HTERT RPE-1 (cell line): ENCODE measurements around the gene NXPE1.
"Not testable (repeated sequence)": the region's sequence is repeated elsewhere in the genome, so short reads cannot be mapped to it uniquely, and the experiment has no call there.

Source experiments
- in situ Hi-C: fragments of 300-500 bp; cut with MboI; formaldehyde crosslinking; loops from 4 replicates; pipeline ENCODE4 v1.14.3; 2020; ENCODE audit warnings: low sequenced_read_pairs

The NXPE1 gene

DNA sequence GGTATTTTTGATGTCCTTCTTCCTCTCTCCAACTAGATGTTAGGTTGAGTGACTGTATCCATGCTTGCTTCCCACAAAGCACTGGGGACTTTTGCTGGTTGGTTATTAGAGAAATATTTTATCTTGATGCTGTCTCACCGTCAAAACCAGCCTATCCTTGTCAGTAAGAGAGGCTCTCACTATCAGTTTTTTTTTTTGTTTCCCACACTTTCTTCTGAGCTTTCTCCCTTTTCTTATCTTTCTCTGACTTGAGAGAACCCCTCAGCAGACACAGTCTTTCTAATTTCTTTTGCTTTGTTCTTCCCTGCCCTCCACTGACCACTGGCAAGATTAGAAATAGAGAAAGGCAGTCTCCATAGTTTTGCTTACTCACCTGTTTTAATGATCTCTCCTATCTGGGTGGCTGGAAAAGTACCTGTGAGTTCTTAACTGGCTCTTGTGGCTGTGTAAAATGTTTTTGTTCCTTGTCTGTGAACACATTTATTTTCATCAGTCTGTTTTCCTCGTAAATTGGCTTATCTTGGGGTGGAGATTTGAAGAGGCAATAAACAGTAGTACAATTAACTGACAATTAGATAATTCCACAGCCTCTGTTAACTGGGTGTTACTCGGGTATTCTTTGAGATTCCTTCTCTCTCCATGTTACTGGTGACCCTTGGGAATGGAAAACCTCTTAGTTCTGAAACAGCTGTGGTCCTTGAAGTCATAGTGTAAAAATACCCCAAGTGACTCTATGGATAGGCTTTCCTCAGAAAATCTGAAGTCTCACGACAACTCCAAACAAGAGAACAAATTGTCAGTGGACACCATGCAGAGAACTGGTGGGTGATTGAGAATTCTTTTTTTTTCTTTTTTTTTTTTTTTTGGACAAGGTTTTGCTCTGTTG lies at the start of gene NXPE1:
Gene NXPE1, minus strand, starts transcription at position 457 of the 886 bp plus-strand sequence. CDS start 8,680 bp downstream, outside the sequence.
- in situ Hi-C loops, result no loop called here

- in situ Hi-C loops, result no loop called here
These were observed 49.7 kb upstream of the NXPE1 start for GRCh38 chr11:114609429-114609828.

- in situ Hi-C loops, result not testable (repeated sequence)
These were observed 48.9 kb upstream of the NXPE1 start for GRCh38 chr11:114608605-114609004.

DNA sequence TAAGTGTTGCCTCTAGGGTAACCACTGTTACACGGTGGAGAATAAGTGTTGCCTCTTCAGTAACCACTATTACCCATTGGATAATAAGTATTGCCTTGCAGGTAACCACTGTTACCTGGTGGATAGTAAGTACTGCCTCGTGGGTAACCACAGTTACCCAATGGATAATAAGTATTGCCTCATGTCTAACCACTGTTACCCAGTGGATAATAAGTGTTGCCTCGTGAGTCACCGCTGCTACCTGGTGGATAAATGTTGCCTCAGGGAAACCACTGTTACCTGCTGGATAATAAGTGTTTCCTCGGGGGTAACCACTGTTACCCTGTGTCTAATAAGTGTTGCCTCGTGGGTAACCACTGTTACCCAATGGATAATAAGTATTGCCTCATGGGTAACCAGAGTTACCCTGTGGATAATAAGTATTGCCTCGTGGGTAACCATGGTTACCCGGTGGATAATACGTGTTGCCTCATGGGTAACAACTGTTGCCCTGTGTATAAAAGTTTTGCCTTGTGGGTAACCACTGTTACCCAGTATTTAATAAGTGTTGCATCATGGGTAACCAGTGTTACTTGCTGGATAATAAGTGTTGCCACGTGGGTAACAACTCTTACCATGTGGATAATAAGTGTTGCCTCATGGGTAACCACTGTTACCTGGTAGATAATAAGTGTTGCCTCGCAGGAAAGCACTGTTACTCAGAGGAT lies 48.2 kb upstream of the NXPE1 start:
- in situ Hi-C loops, result no loop called here

- in situ Hi-C loops, result not testable (repeated sequence)
These were observed 47.1 kb upstream of the NXPE1 start for GRCh38 chr11:114606802-114607075.

- in situ Hi-C loops, result no loop called here
These were observed 46.5 kb upstream of the NXPE1 start for GRCh38 chr11:114606003-114606801.

DNA sequence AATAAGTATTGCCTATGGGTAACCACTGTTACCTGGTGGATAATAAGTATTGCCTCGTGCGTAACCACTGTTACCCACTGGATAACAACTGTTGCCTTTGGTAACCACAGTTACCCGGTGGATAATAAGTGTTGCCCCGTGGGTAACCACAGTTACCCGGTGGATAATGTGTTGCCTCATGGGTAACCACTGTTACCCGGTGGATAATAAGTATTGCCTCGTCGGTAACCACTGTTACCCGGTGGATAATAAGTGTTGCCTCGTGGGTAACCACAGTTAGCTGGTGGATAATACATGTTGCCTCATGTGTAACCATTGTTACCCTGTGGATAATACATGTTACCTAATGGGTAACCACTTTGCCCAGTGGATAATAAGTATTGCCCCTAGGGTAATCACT lies 45.7 kb upstream of the NXPE1 start:
- in situ Hi-C loops, result no loop called here

DNA sequence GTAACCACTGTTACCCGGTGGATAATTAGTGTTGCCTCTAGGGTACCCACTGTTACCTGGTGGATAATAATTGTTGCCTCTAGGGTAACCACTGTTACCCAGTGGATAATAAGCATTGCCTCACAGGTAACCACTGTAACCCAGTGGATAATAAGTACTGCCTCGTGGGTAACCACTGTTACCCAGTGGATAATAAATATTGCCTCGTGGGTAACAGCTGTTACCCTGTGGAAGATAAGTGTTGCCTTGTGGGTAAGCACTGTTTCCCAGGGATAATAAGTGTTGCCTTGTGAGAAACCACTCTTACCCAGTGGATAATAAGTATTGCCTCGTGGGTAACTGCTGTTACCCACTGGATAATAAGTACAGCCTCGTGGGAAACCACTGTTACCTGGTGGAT lies 45.2 kb upstream of the NXPE1 start:
- in situ Hi-C loops, result no loop called here

DNA sequence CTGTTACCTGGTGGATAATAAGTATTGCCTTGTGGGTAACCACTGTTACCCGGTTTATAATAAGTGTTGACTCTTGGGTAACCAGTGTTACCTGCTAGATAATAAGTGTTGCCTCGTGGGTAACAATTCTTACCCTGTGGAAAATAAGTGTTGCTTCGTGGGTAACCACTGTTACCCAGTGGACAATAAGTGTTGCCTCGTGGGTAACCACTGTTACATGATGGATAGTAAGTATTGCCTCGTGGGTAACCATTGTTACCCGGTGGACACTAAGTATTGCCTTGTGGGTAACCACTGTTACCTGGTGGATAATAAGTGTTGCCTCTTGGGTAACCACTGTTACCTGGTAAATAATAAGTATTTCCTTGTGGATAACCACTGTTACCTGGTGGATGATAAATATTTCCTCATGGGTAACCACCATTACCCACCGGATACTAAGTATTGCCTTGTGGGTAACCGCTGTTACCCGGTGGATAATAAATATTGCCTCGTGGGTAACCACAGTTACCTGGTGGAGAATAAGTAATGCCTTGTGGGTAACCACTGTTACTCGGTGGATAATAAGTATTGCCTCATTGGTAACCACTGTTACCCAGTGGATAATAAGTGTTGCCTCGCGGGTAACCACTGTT lies 44.6 kb upstream of the NXPE1 start:
- in situ Hi-C loops, result no loop called here

GRCh38 chr11:114603151-114603550 lies 43.5 kb upstream of the NXPE1 start:
- in situ Hi-C loops, result not testable (repeated sequence)

GRCh38 chr11:114598461-114598860 lies 38.8 kb upstream of the NXPE1 start:
- in situ Hi-C loops, result no loop called here

DNA sequence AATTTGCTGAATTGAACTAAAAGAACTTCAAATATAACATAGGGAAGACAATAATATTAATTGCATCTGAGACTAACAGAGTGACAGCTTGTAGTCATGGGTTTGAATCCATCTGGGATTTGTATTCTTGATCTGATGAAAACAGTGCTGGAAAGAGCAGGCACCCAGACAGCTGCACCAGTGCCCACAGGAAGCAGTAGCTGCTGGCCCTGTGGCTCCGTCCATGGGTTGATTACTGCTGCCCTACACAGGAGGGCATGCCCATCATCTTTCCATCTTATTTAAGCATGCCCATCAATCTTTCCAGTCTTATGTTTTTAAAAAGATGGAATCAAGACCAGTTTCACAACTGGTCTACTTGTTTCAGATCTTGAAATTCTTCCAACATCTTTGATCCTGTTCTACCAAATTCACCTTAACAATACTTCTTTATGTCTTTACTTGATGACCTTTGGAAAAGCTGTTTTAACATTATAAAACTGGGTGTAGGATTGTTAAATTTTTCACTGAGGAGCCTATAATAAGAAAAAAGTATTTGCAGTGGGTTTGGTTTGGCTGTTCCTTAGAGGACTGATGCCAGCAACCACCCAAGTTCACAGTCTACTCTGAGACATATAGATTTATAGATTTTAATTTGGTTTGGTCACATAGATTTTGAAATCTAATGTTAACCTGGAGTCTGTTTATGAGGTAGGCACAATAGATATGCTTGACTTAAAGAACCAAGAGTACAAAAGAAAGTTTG lies 36.7 kb upstream of the NXPE1 start:
- in situ Hi-C loops, result no loop called here

DNA sequence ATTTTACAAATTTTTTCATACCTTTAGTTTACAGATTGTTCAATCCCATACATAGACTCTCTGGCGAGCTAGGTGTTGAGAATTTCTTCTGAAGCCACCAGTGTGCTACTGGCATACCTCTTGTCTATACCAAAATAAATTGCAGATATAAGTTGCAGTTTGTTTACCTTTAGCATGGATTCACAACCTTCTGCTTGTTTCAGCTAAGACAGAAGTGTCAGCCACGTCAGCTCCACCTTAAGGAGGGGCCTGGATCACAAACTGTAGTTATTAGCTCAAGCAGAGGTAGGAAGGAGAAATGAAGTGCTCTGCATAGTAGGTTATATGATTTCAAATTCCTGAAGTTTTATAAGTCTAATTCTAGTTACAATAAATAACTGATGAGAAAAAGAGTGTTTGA lies 35.9 kb upstream of the NXPE1 start, which contains the start of gene NXPE4:
Gene NXPE4, minus strand, starts transcription at position 216 of the 400 bp plus-strand sequence. CDS start 1,027 bp downstream, outside the sequence.
- in situ Hi-C loops, result no loop called here

DNA sequence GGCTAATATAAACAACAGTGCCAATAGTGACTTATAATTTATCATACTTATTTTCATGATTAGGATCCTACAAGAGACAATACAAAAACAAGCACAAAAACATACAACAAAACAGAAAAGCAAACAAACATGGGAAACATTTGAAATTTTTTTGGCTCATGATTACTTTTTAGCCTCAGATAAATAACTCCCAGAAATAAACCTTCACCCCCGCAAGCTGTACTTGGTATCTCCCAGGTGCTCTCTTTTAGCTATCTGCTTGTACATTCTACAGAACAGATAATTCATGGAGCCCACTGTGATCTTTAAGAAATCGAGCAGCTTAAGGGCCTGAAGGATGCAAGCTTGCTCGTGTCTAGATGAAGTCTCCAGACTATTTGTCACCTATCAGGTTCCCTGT lies 35.0 kb upstream of the NXPE1 start:
- in situ Hi-C loops, result no loop called here

DNA sequence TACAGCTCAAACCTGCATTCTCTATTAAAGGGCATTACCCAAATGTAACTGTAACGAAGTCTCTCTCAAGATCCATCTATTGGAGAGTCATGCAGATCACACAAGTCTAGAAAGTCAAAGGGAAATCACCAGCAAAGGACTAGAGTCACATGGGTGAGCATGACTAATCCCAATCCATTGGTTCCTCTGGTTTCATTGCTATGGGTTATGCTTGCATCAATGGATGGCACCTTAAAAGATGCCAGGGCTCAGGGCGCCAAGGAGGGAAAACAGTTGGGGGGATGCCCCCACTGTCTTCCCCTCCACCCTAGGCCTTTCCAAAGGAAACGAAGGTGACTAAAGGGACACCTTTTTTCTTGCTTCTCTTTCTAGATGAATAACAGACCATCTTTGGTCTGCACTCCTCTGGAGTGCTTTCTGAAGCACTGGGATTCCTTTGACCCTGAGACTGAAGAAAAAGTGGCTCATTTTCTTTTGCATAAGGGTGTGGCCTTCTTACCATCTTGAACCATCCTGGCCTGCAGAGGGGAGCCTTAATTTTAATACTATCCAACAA lies 27.8 kb upstream of the NXPE1 start:
- in situ Hi-C loops, result no loop called here

DNA sequence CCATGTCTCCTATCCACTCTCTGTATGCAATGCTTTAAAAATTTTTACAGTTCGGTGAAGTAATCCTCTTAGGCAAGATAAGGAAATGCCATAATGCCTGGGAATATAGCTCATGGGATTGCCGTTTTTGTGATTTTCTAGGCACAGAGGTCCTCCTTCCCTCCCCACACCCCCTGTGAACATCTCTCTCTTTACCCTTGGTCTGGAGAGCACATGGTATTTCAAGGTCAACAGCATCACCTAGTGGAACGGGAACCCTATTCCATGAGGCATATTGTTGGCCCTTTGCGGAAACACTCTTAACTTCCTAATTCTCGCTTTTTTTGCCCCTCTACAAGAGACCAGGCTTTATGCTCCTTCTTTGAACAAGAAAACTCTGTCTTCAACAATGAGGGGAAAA lies 27.1 kb upstream of the NXPE1 start:
- in situ Hi-C loops, result no loop called here

DNA sequence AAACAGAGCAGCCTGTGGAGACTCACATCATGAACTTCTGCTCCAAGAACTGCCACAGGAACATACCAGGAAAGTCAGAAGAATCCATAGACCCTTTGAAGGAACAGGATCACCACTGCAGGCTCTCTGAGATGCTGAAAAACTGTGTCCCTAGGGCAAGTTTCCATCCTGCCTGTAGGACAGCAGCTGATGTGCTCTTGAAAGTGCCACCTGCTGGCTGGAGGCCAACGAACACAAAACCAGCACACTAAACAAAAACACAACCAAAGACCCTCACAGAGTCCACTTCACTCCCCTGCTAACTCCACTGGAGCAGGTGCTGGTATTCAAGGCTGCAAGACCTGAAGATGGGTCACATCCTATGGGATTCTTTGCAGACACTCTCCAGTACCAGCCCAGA lies 12.0 kb upstream of the NXPE1 start:
- in situ Hi-C loops, result no loop called here

GRCh38 chr11:114569801-114570200 lies 10.1 kb upstream of the NXPE1 start:
- in situ Hi-C loops, result no loop called here

DNA sequence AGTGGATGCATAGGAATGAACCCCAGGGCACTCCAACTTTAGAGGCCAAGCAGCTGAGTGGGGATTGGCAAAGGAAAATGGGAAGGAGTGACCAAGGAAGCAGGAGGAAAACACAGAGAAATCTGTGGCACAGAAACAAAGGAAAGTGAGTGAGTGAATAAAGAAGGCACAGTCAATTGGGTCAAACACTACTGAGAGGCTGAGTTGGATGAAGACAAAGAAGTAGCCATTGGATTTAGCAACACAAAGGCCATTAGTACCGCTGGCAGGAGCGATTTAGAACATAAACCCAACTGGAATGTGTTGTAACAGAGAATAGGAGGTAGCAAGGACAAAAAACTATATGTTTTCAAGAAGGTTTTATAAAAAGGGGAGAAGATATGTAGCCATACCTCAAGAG lies 6.6 kb upstream of the NXPE1 start:
- in situ Hi-C loops, result no loop called here

DNA sequence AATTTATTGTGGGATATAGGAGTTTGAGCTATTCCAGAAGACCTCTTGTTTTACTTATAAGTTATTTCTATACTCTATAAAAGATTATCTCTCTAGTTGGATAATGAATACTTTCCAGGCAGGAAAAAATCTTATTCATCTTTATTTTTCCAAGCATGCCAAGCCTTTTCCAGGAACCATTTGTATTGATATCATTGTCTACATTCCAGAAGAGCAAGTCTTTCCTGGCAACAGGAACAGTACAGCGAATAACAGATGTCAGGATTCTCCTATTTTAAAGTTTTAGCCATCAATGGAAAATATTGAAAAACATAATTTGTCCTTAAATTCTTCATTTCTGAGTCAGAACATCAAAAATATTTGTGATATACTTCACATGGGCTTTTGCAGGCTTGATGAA lies 5.2 kb upstream of the NXPE1 start:
- in situ Hi-C loops, result no loop called here
